Chondrocyte (in vitro differentiated cells): ENCODE results near the gene SLC25A25. TPM values are rescaled to one million over a fixed set of nuclear protein-coding genes. Genes with fewer than 3 reads are reported as not detected.

Experiments used
- DNase-seq: peaks from one replicate; pipeline ENCODE4 v3.0.0; 2021; ENCODE audit warnings: mixed read lengths, low spot score
- H3K27ac Mint-ChIP-seq: one replicate; pipeline ENCODE4 v1.8.0; 2021; ENCODE audit warnings: mild to moderate bottlenecking, moderate library complexity, mixed read lengths; ENCODE audit not compliant: unreplicated experiment
- H3K27me3 Mint-ChIP-seq: 2 replicates; pipeline ENCODE4 v1.8.0; 2021; ENCODE audit warnings: low read depth, mixed read lengths
- H3K36me3 Mint-ChIP-seq: 2 replicates; pipeline ENCODE4 v1.8.0; 2021; ENCODE audit warnings: low read depth, mixed read lengths
- H3K4me1 Mint-ChIP-seq: 2 replicates; pipeline ENCODE4 v1.8.0; 2021; ENCODE audit warnings: low read depth, mild to moderate bottlenecking, mixed read lengths
- H3K4me3 Mint-ChIP-seq: one replicate; pipeline ENCODE4 v1.8.0; 2021; ENCODE audit warnings: mild to moderate bottlenecking, moderate library complexity, mixed read lengths; ENCODE audit not compliant: unreplicated experiment
- H3K9me3 Mint-ChIP-seq: 2 replicates; pipeline ENCODE4 v1.8.0; 2021; ENCODE audit warnings: low read depth, mixed read lengths
- CTCF ChIP-seq: fragments of 200-600 bp; sonication (generic); IDR thresholded peaks from 2 replicates; pipeline ENCODE4 v1.5.0; 2021; ENCODE audit warnings: antibody characterized with exemption, mild to moderate bottlenecking, moderate library complexity
- total RNA-seq: library from RNA; stranded (reverse); gene quantifications from 3 replicates; pipeline ENCODE4 v1.2.1, GENCODE V29; 2021

SLC25A25 gene
- total RNA-seq, 1 donor from 2014 or later, result 17.6 TPM

- Mint-ChIP-seq H3K4me1 (peaks cover 36% of the 10 kb centered on the region), H3K27ac (peak overlapping the region; percentile 70), H3K4me3 (no peak overlapping the region), H3K9me3 (no peaks in the 10 kb centered on the region), H3K27me3 (no peaks in the 10 kb centered on the region), H3K36me3 (no peaks in the 10 kb centered on the region)
- TF ChIP-seq CTCF, result no peak
- DNase-seq, result no peak
These were observed 10.7 kb downstream of the SLC25A25 start for GRCh38 chr9:128078504-128079434.

GRCh38 chr9:128080206-128080605, 12.2 kb downstream of the SLC25A25 start:
- no peak for DNase-seq
- no peak for TF ChIP-seq CTCF
- no peak overlapping the region for H3K27ac Mint-ChIP-seq
- H3K27me3 Mint-ChIP-seq, result no peaks in the 10 kb centered on the region
- H3K4me3 Mint-ChIP-seq, result no peak overlapping the region
- no peaks in the 10 kb centered on the region for H3K9me3 Mint-ChIP-seq
- no peaks in the 10 kb centered on the region for H3K36me3 Mint-ChIP-seq
- peaks cover 43% of the 10 kb centered on the region for H3K4me1 Mint-ChIP-seq

- no peaks in the 10 kb centered on the region for H3K9me3 Mint-ChIP-seq
- no peaks in the 10 kb centered on the region for H3K27me3 Mint-ChIP-seq
- H3K36me3 Mint-ChIP-seq, result no peaks in the 10 kb centered on the region
- TF ChIP-seq CTCF, result no peak
- peaks cover 43% of the 10 kb centered on the region for H3K4me1 Mint-ChIP-seq
- H3K4me3 Mint-ChIP-seq, result peak overlapping the region; percentile 20
- no peak for DNase-seq
- peak overlapping the region; percentile 86 for H3K27ac Mint-ChIP-seq
These were observed 13.0 kb downstream of the SLC25A25 start for GRCh38 chr9:128081056-128081455.

GRCh38 chr9:128082151-128082550, 14.1 kb downstream of the SLC25A25 start:
- Mint-ChIP-seq H3K9me3 (no peaks in the 10 kb centered on the region), H3K4me3 (no peak overlapping the region), H3K27me3 (no peaks in the 10 kb centered on the region), H3K36me3 (no peaks in the 10 kb centered on the region), H3K4me1 (peaks cover 43% of the 10 kb centered on the region), H3K27ac (peak overlapping the region; percentile 86)
- TF ChIP-seq CTCF, result no peak
- DNase-seq, result no peak

- Mint-ChIP-seq H3K4me1 (peaks cover 32% of the 10 kb centered on the region), H3K27ac (peak overlapping the region; percentile 45), H3K4me3 (no peak overlapping the region), H3K36me3 (no peaks in the 10 kb centered on the region), H3K9me3 (no peaks in the 10 kb centered on the region), H3K27me3 (no peaks in the 10 kb centered on the region)
- no peak for DNase-seq
- TF ChIP-seq CTCF, result no peak
These were observed 16.7 kb downstream of the SLC25A25 start for GRCh38 chr9:128084746-128085145.
